HepG2 (cell line): ENCODE results near the gene SYT10. TPM values are rescaled to one million over a fixed set of nuclear protein-coding genes. Genes with fewer than 3 reads are reported as not detected.
A peak's percentile ranks its signal among the peaks of the same experiment; 100 is the strongest.

Source experiments
- ATAC-seq: fragments of 200-7000 bp; cut with Tn5 transposase; 3 replicates; pipeline ENCODE4 v1.9.1; 2020; ENCODE audit warnings: mild to moderate bottlenecking, moderate library complexity
- BruUV-seq: library from RNA; stranded (reverse); fragments of 400-500 nt; replicated peaks from 2 replicates; lab custom pipeline; 2021; lab: Mats Ljungman, UMichigan
- CTCF ChIA-PET: fragments of 300-600 bp; formaldehyde crosslinking; extraction: SDS; loops from one replicate; lab custom pipeline; 2021; ENCODE audit warnings: low total read pairs, inconsistent platforms, low intra/inter-chr PET ratio; lab: Yijun Ruan, JAX
- POLR2A ChIA-PET: fragments of 350-600 bp; sonication (Branson Sonifier 250); formaldehyde crosslinking; loops from one replicate; lab custom pipeline; 2020; ENCODE audit warnings: antibody characterized with exemption, inconsistent platforms; lab: Yijun Ruan, JAX
- DNase-seq: peaks from one replicate; pipeline ENCODE4 v3.0.0-alpha.2; 2015; ENCODE audit warnings: low spot score
- FAIRE-seq: peaks from 3 replicates; lab custom pipeline; 2011; peaks lifted over from hg19 to GRCh38; lab: Jason Lieb, UNC
- H2AFZ ChIP-seq: one replicate; pipeline ENCODE4 v1.6.1; 2011; ENCODE audit warnings: low read length, inconsistent platforms
- H3K27ac ChIP-seq: fragments of 300-600 bp; 3 replicates; pipeline ENCODE4 v1.8.0; 2011; ENCODE audit warnings: mixed run types, mild to moderate bottlenecking, mixed read lengths, low read length, inconsistent platforms; ENCODE audit not compliant: insufficient read depth; ENCODE audit errors: extremely low read length
- H3K27me3 ChIP-seq, 2 experiments: fragments of 200-600 bp in 1 of 2; 2 replicates in 1 of 2; 3 replicates in 1 of 2; pipeline versions ENCODE4 v1.6.0 to v1.8.0; 2011; ENCODE audit warnings: low read length in 2 of 2, mild to moderate bottlenecking in 2 of 2, moderate library complexity in 2 of 2, inconsistent platforms in 1 of 2; ENCODE audit not compliant: insufficient read depth in 2 of 2, control insufficient read depth in 1 of 2
- H3K36me3 ChIP-seq, 2 experiments: fragments of 200-600 bp in 1 of 2; replicated peaks in 1 of 2; 2 replicates in 1 of 2; 3 replicates in 1 of 2; pipeline versions ENCODE4 v1.5.1 to v1.8.0; 2011; ENCODE audit warnings: low read length in 2 of 2, inconsistent platforms in 1 of 2; ENCODE audit not compliant: insufficient read depth in 2 of 2, control insufficient read depth in 1 of 2
- H3K4me1 ChIP-seq: 2 replicates; pipeline ENCODE4 v1.5.1; 2012; ENCODE audit warnings: low read length, inconsistent platforms; ENCODE audit not compliant: insufficient read depth
- H3K4me2 ChIP-seq: 2 replicates; pipeline ENCODE4 v1.6.0; 2011; ENCODE audit warnings: low read depth, low read length, inconsistent platforms
- H3K4me3 ChIP-seq, 3 experiments: fragments of 200-600 bp in 1 of 3; sonication (generic), shearing (Covaris generic) in 1 of 3; replicated peaks in 1 of 3; 2 replicates each; pipeline ENCODE4 v1.5.1; 2011 to 2016; ENCODE audit warnings: low read length in 3 of 3, inconsistent platforms in 2 of 3, low read depth in 2 of 3, mild to moderate bottlenecking in 2 of 3, control low read depth in 1 of 3, mixed read lengths in 1 of 3; ENCODE audit not compliant: insufficient read depth in 1 of 3
- H3K79me2 ChIP-seq: one replicate; pipeline ENCODE4 v1.6.1; 2011; ENCODE audit warnings: low read length, inconsistent platforms; ENCODE audit not compliant: insufficient read depth
- H3K9ac ChIP-seq: 2 replicates; pipeline ENCODE4 v1.6.0; 2011; ENCODE audit warnings: mild to moderate bottlenecking, low read depth, low read length, inconsistent platforms; ENCODE audit not compliant: insufficient read depth
- H3K9me3 ChIP-seq: 2 replicates; pipeline ENCODE4 v1.5.1; 2012; ENCODE audit warnings: mild to moderate bottlenecking, low read length
- H4K20me1 ChIP-seq: 2 replicates; pipeline ENCODE4 v1.6.0; 2011; ENCODE audit warnings: inconsistent platforms, mild to moderate bottlenecking, low read length, moderate library complexity; ENCODE audit not compliant: insufficient read depth
- ADNP ChIP-seq: sonication (generic); formaldehyde crosslinking; IDR thresholded peaks from 2 replicates; pipeline ENCODE4 v1.4.0; 2020; ENCODE audit warnings: missing genetic modification reagents
- ATF6 ChIP-seq: sonication (generic); formaldehyde crosslinking; conservative IDR thresholded peaks from 2 replicates; pipeline ENCODE4 v1.4.0; 2020; ENCODE audit warnings: missing genetic modification reagents
- CBX5 ChIP-seq: sonication (generic); formaldehyde crosslinking; IDR thresholded peaks from 2 replicates; pipeline ENCODE4 v1.4.0; 2020; ENCODE audit warnings: missing genetic modification reagents, borderline replicate concordance
- CCAR2 ChIP-seq: fragments of 200-400 bp; formaldehyde crosslinking; optimal IDR thresholded peaks from 2 replicates; pipeline ENCODE3; 2018; ENCODE audit warnings: low read depth, mild to moderate bottlenecking, low read length, moderate library complexity
- ERF ChIP-seq: IDR thresholded peaks from 2 replicates; pipeline ENCODE4 v1.6.1; 2018; ENCODE audit warnings: missing biosample characterization, missing genetic modification reagents
- FUBP1 ChIP-seq: sonication (generic); formaldehyde crosslinking; IDR thresholded peaks from 2 replicates; pipeline ENCODE4 v1.5.1; 2020; ENCODE audit warnings: missing genetic modification reagents, mild to moderate bottlenecking, borderline replicate concordance
- GABPB1 ChIP-seq: IDR thresholded peaks from 2 replicates; pipeline ENCODE4 v1.6.1; 2016; ENCODE audit warnings: mild to moderate bottlenecking, missing genetic modification reagents, moderate library complexity, missing compliant biosample characterization
- IKZF1 ChIP-seq: fragments of 450-650 bp; IDR thresholded peaks from 2 replicates; pipeline ENCODE4 v1.7.1; 2016
- IKZF4 ChIP-seq: sonication (generic); formaldehyde crosslinking; IDR thresholded peaks from 2 replicates; pipeline ENCODE4 v1.5.1; 2020; ENCODE audit warnings: borderline replicate concordance, mild to moderate bottlenecking, low read depth, missing genetic modification reagents; ENCODE audit errors: not compliant biosample characterization
- IRF1 ChIP-seq: sonication (generic); formaldehyde crosslinking; IDR thresholded peaks from 2 replicates; pipeline ENCODE4 v1.4.0; 2020; ENCODE audit warnings: low read depth, mild to moderate bottlenecking, missing genetic modification reagents
- MAFK ChIP-seq, 2 experiments: IDR thresholded peaks in 1 of 2; conservative IDR thresholded peaks in 1 of 2; 2 replicates each; pipeline ENCODE4 v1.6.1; 2011; ENCODE audit warnings: improper control_type of control experiment in 2 of 2, low read length in 2 of 2
- MYC ChIP-seq: sonication (generic); formaldehyde crosslinking; IDR thresholded peaks from 2 replicates; pipeline ENCODE4 v1.9.0; 2021; ENCODE audit warnings: missing genetic modification reagents, borderline replicate concordance
- MZF1 ChIP-seq: sonication (generic); formaldehyde crosslinking; IDR thresholded peaks from 2 replicates; pipeline ENCODE4 v1.8.1; 2023; ENCODE audit warnings: mild to moderate bottlenecking, missing genetic modification reagents, borderline replicate concordance
- NCOR1 ChIP-seq: fragments of 200-600 bp; sonication (generic); IDR thresholded peaks from 2 replicates; pipeline ENCODE4 v1.7.0; 2017; ENCODE audit warnings: antibody characterized with exemption, low read length, borderline replicate concordance
- NFE2L1 ChIP-seq: sonication (generic); formaldehyde crosslinking; IDR thresholded peaks from 2 replicates; pipeline ENCODE4 v1.4.0; 2020; ENCODE audit warnings: missing genetic modification reagents, mild to moderate bottlenecking, borderline replicate concordance
- NR1H2 ChIP-seq: sonication (generic); formaldehyde crosslinking; IDR thresholded peaks from 2 replicates; pipeline ENCODE4 v1.8.1; 2022; ENCODE audit warnings: low read depth, missing genetic modification reagents, borderline replicate concordance
- SYNCRIP ChIP-seq: fragments of 200-400 bp; formaldehyde crosslinking; IDR thresholded peaks from 2 replicates; pipeline ENCODE4 v1.6.1; 2018; ENCODE audit warnings: mild to moderate bottlenecking, low read depth, low read length; ENCODE audit not compliant: insufficient read depth
- ZBTB34 ChIP-seq: sonication (generic); formaldehyde crosslinking; IDR thresholded peaks from 2 replicates; pipeline ENCODE4 v1.8.0; 2022; ENCODE audit warnings: mild to moderate bottlenecking, missing genetic modification reagents
- ZNF740 ChIP-seq: sonication (generic); formaldehyde crosslinking; IDR thresholded peaks from 2 replicates; pipeline ENCODE4 v1.4.0; 2020; ENCODE audit warnings: missing genetic modification reagents
- WGBS: methylation state at CpG from one replicate; pipeline ENCODE4 v1.1.6; 2017; ENCODE audit warnings: low lambda C conversion rate; 5-methylcytosine and 5-hydroxymethylcytosine counted together
- in situ Hi-C: cut with HindIII; loops from 2 replicates; pipeline ENCODE4 v1.10.0; 2017; ENCODE audit warnings: low pct_unique_long_range_greater_than_20kb; ENCODE audit not compliant: extremely low pct_ligation_motif_present
- intact Hi-C: fragments of 100-400 bp; cut with micrococcal nuclease; formaldehyde crosslinking; loops from one replicate; pipeline ENCODE4 v1.10.0; 2022; ENCODE audit not compliant: unreplicated experiment
- polyA plus RNA-seq, 8 experiments: library from polyadenylated mRNA; depleted of rRNA in 3 of 8; stranded (reverse) in 7 of 8; unstranded in 1 of 8; fragments of >200 nt; fragmentation: Illumina TruSeq in 4 of 8; extraction: Trizol in 4 of 8; gene quantifications; 2 replicates each; pipeline versions ENCODE4 v1.2.1 to v1.2.3, GENCODE V29; 2011 to 2016; ENCODE audit warnings: low read depth in 4 of 8, missing spikeins in 1 of 8, mixed read lengths in 1 of 8; ENCODE audit not compliant: insufficient read depth in 1 of 8
- total RNA-seq, 5 experiments: library from RNA; depleted of rRNA; stranded (reverse); fragments of >200 nt; fragmentation: Illumina TruSeq; extraction: Trizol; gene quantifications; 2 replicates each; pipeline ENCODE4 v1.2.3, GENCODE V29; 2016; ENCODE audit warnings: low read depth in 1 of 5

The SYT10 gene
- total and polyA plus RNA-seq, 2 of the 13 experiments (the other 11 are each of a cell fraction or from before 2014, with no cell fraction given), result not detected

- Histone ChIP-seq H3K36me3 (no peaks in the 10 kb centered on the region), H2AFZ (no peak overlapping the region), H3K9me3 (no peaks in the 10 kb centered on the region), H3K27me3 (no peaks in the 10 kb centered on the region), H3K4me1 (no peaks in the 10 kb centered on the region), H3K27ac (no peak overlapping the region), H4K20me1 (no peaks in the 10 kb centered on the region), H3K4me3 (no peak overlapping the region), H3K9ac (no peak overlapping the region), H3K79me2 (no peaks in the 10 kb centered on the region), H3K4me2 (no peak overlapping the region)
- in situ Hi-C loops, result no loop called here
- DNase-seq (peak; percentile 8), FAIRE-seq (no peak), ATAC-seq (no peak)
- no TSS peak for BruUV-seq
- TF ChIP-seq ATF6 (CRISPR knock-in tag) (no peak), IKZF4 (CRISPR knock-in tag) (no peak), MYC (CRISPR knock-in tag) (no peak), GABPB1 (no peak), IKZF1 (no peak), CCAR2 (no peak), MZF1 (CRISPR knock-in tag) (no peak), ZBTB34 (CRISPR knock-in tag) (no peak), ADNP (CRISPR knock-in tag) (no peak), MAFK (conservative IDR thresholded peaks at IDR 0.05 in 1 of 2, IDR thresholded peaks at IDR 0.05 in 1 of 2; ENCODE audit: low read length in 2 of 2) (no peak), ZNF740 (CRISPR knock-in tag) (no peak), SYNCRIP (no peak), NFE2L1 (CRISPR knock-in tag) (no peak), NCOR1 (no peak), FUBP1 (CRISPR knock-in tag) (no peak), ERF (CRISPR knock-in tag) (no peak), NR1H2 (CRISPR knock-in tag) (no peak), CBX5 (CRISPR knock-in tag) (no peak), IRF1 (CRISPR knock-in tag) (no peak)
- 11% methylated on average over 1 of the region's 1 CpG for WGBS
- intact Hi-C loops, result no loop called here
- POLR2A ChIA-PET, result no interaction called here
- CTCF ChIA-PET, result no interaction called here
Observed at GRCh38 chr12:33488036-33488435, 48.4 kb upstream of the SYT10 start.
